ENCODE measurements around the gene RCAN3. TPM values are rescaled to one million over a fixed set of nuclear protein-coding genes. Genes with fewer than 3 reads are reported as not detected.

RCAN3 gene
- total RNA-seq, 1 experiment from 2014 or later: 25.6 TPM

DNA sequence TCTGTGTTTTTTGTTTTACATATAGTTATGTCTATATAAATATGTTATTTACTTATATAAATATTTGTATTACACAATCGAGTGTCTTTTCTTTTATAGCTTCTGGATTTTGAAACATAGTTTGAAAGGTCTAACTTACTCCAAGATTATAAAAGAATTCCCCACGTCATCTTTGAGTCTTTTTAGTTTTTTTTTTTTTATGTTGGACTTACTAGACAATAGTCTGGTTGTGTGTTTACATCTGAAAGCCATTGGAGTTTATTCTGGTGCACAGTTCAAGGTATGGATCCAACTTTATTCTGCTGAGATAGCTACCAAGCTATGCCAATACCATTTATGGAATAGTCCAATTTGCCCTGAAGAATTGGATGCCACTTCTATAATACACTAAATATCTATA lies 26.1 kb upstream of the RCAN3 start:
- no peak overlapping the region for H3K9ac ChIP-seq (ENCODE audit: low read length)
- no TSS peak for BruUV-seq (replicated peaks)
- H3K4me1 ChIP-seq (ENCODE audit: insufficient read depth, low read length): no peaks in the 10 kb centered on the region
- H3K27me3 ChIP-seq (ENCODE audit: low read length): no peaks in the 10 kb centered on the region
- TF ChIP-seq EZH2 (IDR thresholded peaks at IDR 0.05; ENCODE audit: low read length, unreplicated experiment): no peak
- TF ChIP-seq EZH2phosphoT487 (IDR thresholded peaks at IDR 0.05; ENCODE audit: borderline replicate concordance, low read length): no peak
- no peak for TF ChIP-seq CTCF (conservative IDR thresholded peaks at IDR 0.05; ENCODE audit: low read depth, low read length)
- H3K4me3 ChIP-seq (ENCODE audit: low read length): no peak overlapping the region
- no peak overlapping the region for H3K27ac ChIP-seq (ENCODE audit: low read length)
- ATAC-seq (no peak), DNase-seq (no peak)
- ChIA-PET POLR2A (ENCODE audit: unreplicated experiment) (interaction anchor here (0.6 to 0.9 kb wide), 2 partner anchors 25 to 64 kb away, joined by 4 to 5 read pairs; partner anchors contain the start of gene RCAN3), CTCF (interaction anchor here (0.7 kb wide), 1 partner anchor 85 kb away, joined by 5 read pairs; no protein-coding TSS in a partner anchor)
- no peak overlapping the region for H2AFZ ChIP-seq (ENCODE audit: low read length)
- no peaks in the 10 kb centered on the region for H3K79me2 ChIP-seq (ENCODE audit: low read length)
- no peaks in the 10 kb centered on the region for H3K9me3 ChIP-seq (ENCODE audit: low read length)
- intact Hi-C loops (cut with micrococcal nuclease): no loop called here
- H3K36me3 ChIP-seq (ENCODE audit: low read depth, low read length): no peaks in the 10 kb centered on the region
- H3F3A ChIP-seq (ENCODE audit: low read length, unreplicated experiment): no peaks in the 10 kb centered on the region
- no peaks in the 10 kb centered on the region for H4K20me1 ChIP-seq (ENCODE audit: low read length)
- no peaks in the 10 kb centered on the region for H3K9me2 ChIP-seq (replicated peaks; ENCODE audit: low read length)
- H3K4me2 ChIP-seq (ENCODE audit: low read length): no peak overlapping the region

- BruUV-seq (replicated peaks): no TSS peak
- H3K9me2 ChIP-seq (replicated peaks; ENCODE audit: low read length): no peaks in the 10 kb centered on the region
- no peaks in the 10 kb centered on the region for H3K27me3 ChIP-seq (ENCODE audit: low read length)
- no peak overlapping the region for H2AFZ ChIP-seq (ENCODE audit: low read length)
- H3K4me3 ChIP-seq (ENCODE audit: low read length): no peak overlapping the region
- H3K9me3 ChIP-seq (ENCODE audit: low read length): no peaks in the 10 kb centered on the region
- no peak for DNase-seq
- no peak overlapping the region for H3K9ac ChIP-seq (ENCODE audit: low read length)
- intact Hi-C loops (cut with micrococcal nuclease): no loop called here
- H3K27ac ChIP-seq (ENCODE audit: low read length): no peak overlapping the region
- H3K79me2 ChIP-seq (ENCODE audit: low read length): no peaks in the 10 kb centered on the region
- no peaks in the 10 kb centered on the region for H3F3A ChIP-seq (ENCODE audit: low read length, unreplicated experiment)
- CTCF ChIA-PET: interaction anchor here (0.6 kb wide), 1 partner anchor 206 kb away, joined by 4 read pairs; no protein-coding TSS in a partner anchor
- H3K36me3 ChIP-seq (ENCODE audit: low read depth, low read length): no peaks in the 10 kb centered on the region
- no peaks in the 10 kb centered on the region for H4K20me1 ChIP-seq (ENCODE audit: low read length)
- H3K4me2 ChIP-seq (ENCODE audit: low read length): no peak overlapping the region
- POLR2A ChIA-PET (ENCODE audit: unreplicated experiment): interaction anchor here (0.9 kb wide), 1 partner anchor 25 kb away, joined by 4 read pairs; the partner anchor contains the start of gene RCAN3
- H3K4me1 ChIP-seq (ENCODE audit: insufficient read depth, low read length): no peaks in the 10 kb centered on the region
- ATAC-seq: no peak
- TF ChIP-seq EZH2 (IDR thresholded peaks at IDR 0.05; ENCODE audit: low read length, unreplicated experiment) (no peak), CTCF (conservative IDR thresholded peaks at IDR 0.05; ENCODE audit: low read depth, low read length) (no peak), EZH2phosphoT487 (IDR thresholded peaks at IDR 0.05; ENCODE audit: borderline replicate concordance, low read length) (no peak)
These were observed 25.3 kb upstream of the RCAN3 start for GRCh38 chr1:24477309-24477708.

- ChIA-PET POLR2A (ENCODE audit: unreplicated experiment) (no interaction called here), CTCF (interaction anchor here (0.5 kb wide), 1 partner anchor 223 kb away, joined by 3 read pairs; no protein-coding TSS in a partner anchor)
- BruUV-seq (replicated peaks): no TSS peak
- Histone ChIP-seq H3K36me3 (ENCODE audit: low read depth, low read length) (no peaks in the 10 kb centered on the region), H3F3A (ENCODE audit: low read length, unreplicated experiment) (no peaks in the 10 kb centered on the region), H3K27me3 (ENCODE audit: low read length) (no peaks in the 10 kb centered on the region), H3K9me3 (ENCODE audit: low read length) (no peaks in the 10 kb centered on the region), H3K4me3 (ENCODE audit: low read length) (no peak overlapping the region), H3K4me2 (ENCODE audit: low read length) (no peak overlapping the region), H3K9ac (ENCODE audit: low read length) (no peak overlapping the region), H3K9me2 (replicated peaks; ENCODE audit: low read length) (no peaks in the 10 kb centered on the region), H2AFZ (ENCODE audit: low read length) (no peak overlapping the region), H3K27ac (ENCODE audit: low read length) (no peak overlapping the region), H4K20me1 (ENCODE audit: low read length) (no peaks in the 10 kb centered on the region), H3K79me2 (ENCODE audit: low read length) (no peaks in the 10 kb centered on the region), H3K4me1 (ENCODE audit: insufficient read depth, low read length) (no peaks in the 10 kb centered on the region)
- intact Hi-C loops (cut with micrococcal nuclease): no loop called here
- TF ChIP-seq EZH2phosphoT487 (IDR thresholded peaks at IDR 0.05; ENCODE audit: borderline replicate concordance, low read length) (no peak), CTCF (conservative IDR thresholded peaks at IDR 0.05; ENCODE audit: low read depth, low read length) (no peak), EZH2 (IDR thresholded peaks at IDR 0.05; ENCODE audit: low read length, unreplicated experiment) (no peak)
- no peak for DNase-seq
- ATAC-seq: no peak
These were observed 21.5 kb upstream of the RCAN3 start for GRCh38 chr1:24481101-24481500.

Measured in PC-3 (cell line).